ENCODE results near the gene DOCK2.

DNA sequence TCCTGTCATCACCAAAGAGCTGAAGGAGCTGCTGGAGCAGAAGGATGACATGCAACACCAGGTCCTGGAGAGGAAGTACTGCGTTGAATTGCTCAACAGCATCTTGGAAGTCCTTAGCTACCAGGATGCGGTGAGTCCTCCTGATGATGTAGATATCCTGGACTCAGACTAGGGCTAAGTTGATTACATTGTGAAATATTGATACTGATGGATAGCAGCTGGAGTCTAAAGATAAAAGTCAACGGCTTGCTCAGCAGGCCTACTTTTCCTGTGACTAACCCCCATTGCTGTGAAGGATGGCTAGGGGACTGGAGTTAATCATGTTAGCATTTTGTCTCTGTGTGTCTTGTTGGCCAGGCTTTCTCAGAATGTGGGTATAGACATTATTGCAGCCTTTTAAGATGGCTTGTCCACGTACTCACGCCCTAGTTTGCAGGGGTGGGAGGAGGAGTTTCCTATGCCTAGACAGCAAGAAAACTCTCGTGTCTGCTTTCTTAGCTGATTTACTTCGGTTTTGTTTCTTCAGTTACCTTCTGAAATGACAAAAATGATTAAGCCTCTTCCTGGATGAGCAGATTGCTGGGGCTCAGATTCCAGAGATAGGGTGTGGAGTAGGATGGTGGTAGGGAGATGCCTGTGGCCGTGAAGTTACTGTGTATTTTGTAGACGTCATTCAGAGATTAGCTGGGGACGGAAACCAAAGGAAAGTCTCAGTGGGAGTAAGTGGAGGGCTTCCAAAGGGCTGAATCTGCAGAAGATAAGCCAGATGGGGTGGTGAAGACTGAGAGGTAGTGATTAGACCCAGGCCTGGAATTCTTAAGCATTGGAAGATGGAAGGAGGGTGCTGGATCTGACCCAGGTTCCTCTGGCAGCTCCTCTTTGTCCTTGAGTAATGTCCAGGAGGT, 166.3 kb downstream of the DOCK2 start:
- peak in 1 of 3 donors; percentile 49 for TF ChIP-seq POLR2AphosphoS5 (IDR thresholded peaks at IDR 0.05)
- no peak for TF ChIP-seq POLR2A (IDR thresholded peaks at IDR 0.05)
